Measurements from ENCODE around the gene EDIL3.
"Not testable (repeated sequence)": the region's sequence is repeated elsewhere in the genome, so short reads cannot be mapped to it uniquely, and the experiment has no call there.

The EDIL3 gene

GRCh38 chr5:84297641-84298040 lies 87.0 kb downstream of the EDIL3 start:
- not testable (repeated sequence) for DNase-seq

- no peak for DNase-seq
These were observed 91.7 kb downstream of the EDIL3 start for GRCh38 chr5:84292788-84293653.

GRCh38 chr5:84292000-84292642 lies 92.6 kb downstream of the EDIL3 start:
- no peak for DNase-seq

GRCh38 chr5:84290673-84291072 lies 94.0 kb downstream of the EDIL3 start:
- no peak for DNase-seq

- no peak for DNase-seq
These were observed 94.5 kb downstream of the EDIL3 start for GRCh38 chr5:84290161-84290560.

GRCh38 chr5:84287951-84288350 lies 96.7 kb downstream of the EDIL3 start:
- no peak for DNase-seq

GRCh38 chr5:84286662-84287061 lies 98.0 kb downstream of the EDIL3 start:
- no peak for DNase-seq

GRCh38 chr5:84285641-84286637 lies 98.7 kb downstream of the EDIL3 start:
- DNase-seq = no peak

GRCh38 chr5:84281383-84281782 lies 103.3 kb downstream of the EDIL3 start:
- no peak for DNase-seq

GRCh38 chr5:84279234-84279633 lies 105.4 kb downstream of the EDIL3 start:
- DNase-seq = no peak

GRCh38 chr5:84275609-84276008 lies 109.1 kb downstream of the EDIL3 start:
- DNase-seq = no peak

GRCh38 chr5:84274585-84275468 lies 109.9 kb downstream of the EDIL3 start:
- no peak for DNase-seq

GRCh38 chr5:84273517-84273883 lies 111.2 kb downstream of the EDIL3 start:
- no peak for DNase-seq

- no peak for DNase-seq
These were observed 111.7 kb downstream of the EDIL3 start for GRCh38 chr5:84272771-84273516.

GRCh38 chr5:84265739-84266550 lies 118.7 kb downstream of the EDIL3 start:
- DNase-seq = no peak

- DNase-seq = no peak
These were observed 119.5 kb downstream of the EDIL3 start for GRCh38 chr5:84265130-84265529.

GRCh38 chr5:84260939-84261338 lies 123.7 kb downstream of the EDIL3 start:
- DNase-seq = no peak

GRCh38 chr5:84260140-84260539 lies 124.5 kb downstream of the EDIL3 start:
- no peak for DNase-seq

GRCh38 chr5:84259283-84260045 lies 125.2 kb downstream of the EDIL3 start:
- no peak for DNase-seq

- no peak for DNase-seq
These were observed 127.6 kb downstream of the EDIL3 start for GRCh38 chr5:84257061-84257460.
